Fibroblast of lung (primary cell): Measurements from ENCODE around the gene RMND5A. TPM values are rescaled to one million over a fixed set of nuclear protein-coding genes. Genes with fewer than 3 reads are reported as not detected.
"Not testable (repeated sequence)": the region's sequence is repeated elsewhere in the genome, so short reads cannot be mapped to it uniquely, and the experiment has no call there.

Source experiments
- DNase-seq, 2 donors: peaks; one replicate each; pipeline versions ENCODE4 v3.0.0 to v3.0.0-alpha.2; 2010; ENCODE audit warnings: low read depth in 2 of 2
- H2AFZ ChIP-seq: 2 replicates; pipeline ENCODE4 v1.5.1; 2012; ENCODE audit warnings: low read length, control low read depth, inconsistent platforms
- H3K27ac ChIP-seq: 2 replicates; pipeline ENCODE4 v1.5.1; 2011; ENCODE audit warnings: low read length, control low read depth; ENCODE audit not compliant: insufficient read depth
- H3K27me3 ChIP-seq: 2 replicates; pipeline ENCODE4 v1.5.1; 2011; ENCODE audit warnings: mild to moderate bottlenecking, low read length; ENCODE audit not compliant: control insufficient read depth, insufficient read depth
- H3K36me3 ChIP-seq: 2 replicates; pipeline ENCODE4 v1.5.1; 2011; ENCODE audit warnings: low read length; ENCODE audit not compliant: control insufficient read depth, insufficient read depth
- H3K4me1 ChIP-seq: 2 replicates; pipeline ENCODE4 v1.5.1; 2011; ENCODE audit warnings: low read length; ENCODE audit not compliant: control insufficient read depth, insufficient read depth; ENCODE audit errors: extremely low read depth
- H3K4me2 ChIP-seq: 2 replicates; pipeline ENCODE4 v1.5.1; 2011; ENCODE audit warnings: low read length, control low read depth; ENCODE audit not compliant: insufficient read depth; ENCODE audit errors: extremely low read depth
- H3K4me3 ChIP-seq, 4 experiments: fragments of 200-600 bp in 1 of 4; sonication (generic) in 1 of 4; replicated peaks in 1 of 4; 2 replicates each; pipeline ENCODE4 v1.5.1; 2011 to 2016; ENCODE audit warnings: low read length in 4 of 4, low read depth in 3 of 4, mild to moderate bottlenecking in 3 of 4, control low read depth in 2 of 4, inconsistent platforms in 1 of 4, mixed read lengths in 1 of 4; ENCODE audit not compliant: insufficient read depth in 1 of 4; ENCODE audit errors: control extremely low read depth in 1 of 4
- H3K79me2 ChIP-seq: 2 replicates; pipeline ENCODE4 v1.5.1; 2012; ENCODE audit warnings: mild to moderate bottlenecking, low read length, inconsistent platforms; ENCODE audit not compliant: control insufficient read depth, insufficient read depth
- H3K9ac ChIP-seq: 2 replicates; pipeline ENCODE4 v1.5.1; 2011; ENCODE audit warnings: mild to moderate bottlenecking, low read length, control low read depth; ENCODE audit not compliant: insufficient read depth
- H3K9me3 ChIP-seq: 2 replicates; pipeline ENCODE4 v1.5.1; 2012; ENCODE audit warnings: low read depth, low read length; ENCODE audit not compliant: control insufficient read depth, insufficient read depth
- H4K20me1 ChIP-seq: 2 replicates; pipeline ENCODE4 v1.5.1; 2011; ENCODE audit warnings: low read length; ENCODE audit not compliant: control insufficient read depth, insufficient read depth; ENCODE audit errors: extremely low read depth
- polyA plus RNA-seq, 2 donors: library from polyadenylated mRNA; depleted of rRNA in 1 of 2; stranded (reverse) in 1 of 2; unstranded in 1 of 2; fragments of >200 nt; gene quantifications; 2 replicates each; pipeline ENCODE4 v1.2.1, GENCODE V29; 2011 to 2012; ENCODE audit warnings: missing spikeins in 1 of 2
- total RNA-seq: library from RNA; depleted of rRNA; stranded (reverse); fragments of >200 nt; gene quantifications from 2 replicates; pipeline ENCODE4 v1.2.1, GENCODE V29; 2014

The RMND5A gene
- total and polyA plus RNA-seq, 2 donors (not counting 1 experiment from before 2014, with no cell fraction given) = 7.5 to 17.3 TPM

DNA sequence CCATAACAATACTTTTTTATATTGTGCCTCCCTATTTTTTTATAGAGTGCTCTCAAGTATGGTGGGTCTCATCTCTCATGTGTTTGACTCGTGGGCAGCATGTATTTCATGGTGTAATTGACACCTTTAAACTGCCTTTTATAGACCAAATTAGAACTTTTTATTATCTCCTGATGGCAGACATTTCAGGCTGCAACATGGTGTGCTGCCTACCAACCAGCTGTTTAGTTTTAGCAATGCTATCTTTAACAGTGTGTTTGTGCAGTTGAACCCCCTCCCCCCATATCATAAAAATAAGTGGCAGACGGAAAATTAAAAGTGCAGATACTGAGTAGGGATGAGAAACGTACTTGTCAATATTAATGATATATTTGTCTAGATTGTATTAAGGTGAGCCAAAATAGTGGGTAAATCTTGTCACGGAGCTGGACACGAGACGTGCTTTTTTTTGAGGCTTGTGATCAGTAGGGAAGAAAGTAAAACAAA, 12.0 kb downstream of the RMND5A start:
- H3K9me3 ChIP-seq, H3K4me3 ChIP-seq, H3K79me2 ChIP-seq, DNase-seq, H4K20me1 ChIP-seq, H3K27ac ChIP-seq, H2AFZ ChIP-seq, H3K9ac ChIP-seq, H3K4me2 ChIP-seq, H3K27me3 ChIP-seq, H3K36me3 ChIP-seq, H3K4me1 ChIP-seq: not testable (repeated sequence)

DNA sequence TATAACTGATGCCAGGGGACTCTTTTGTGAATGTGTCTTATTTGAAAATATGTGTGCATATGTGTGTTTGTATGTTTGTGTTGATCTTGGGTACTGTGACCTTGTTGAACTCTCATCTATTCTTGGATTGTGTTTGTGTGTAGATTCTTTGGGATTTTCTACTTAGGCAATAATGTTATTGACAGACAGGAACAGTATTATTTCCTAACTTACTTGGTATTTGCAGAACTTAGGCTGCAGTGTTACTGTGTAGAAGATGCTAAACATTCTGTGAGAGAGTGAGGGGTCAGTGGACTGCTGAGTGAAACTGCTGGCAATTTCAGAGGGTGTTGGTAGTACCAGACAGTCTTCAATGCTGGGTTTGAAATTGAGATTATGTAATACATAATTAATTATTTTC, 12.7 kb downstream of the RMND5A start:
- H3K36me3 ChIP-seq, DNase-seq, H2AFZ ChIP-seq, H3K27me3 ChIP-seq, H3K79me2 ChIP-seq, H3K9me3 ChIP-seq, H4K20me1 ChIP-seq, H3K4me2 ChIP-seq, H3K4me1 ChIP-seq, H3K9ac ChIP-seq, H3K27ac ChIP-seq, H3K4me3 ChIP-seq: not testable (repeated sequence)

DNA sequence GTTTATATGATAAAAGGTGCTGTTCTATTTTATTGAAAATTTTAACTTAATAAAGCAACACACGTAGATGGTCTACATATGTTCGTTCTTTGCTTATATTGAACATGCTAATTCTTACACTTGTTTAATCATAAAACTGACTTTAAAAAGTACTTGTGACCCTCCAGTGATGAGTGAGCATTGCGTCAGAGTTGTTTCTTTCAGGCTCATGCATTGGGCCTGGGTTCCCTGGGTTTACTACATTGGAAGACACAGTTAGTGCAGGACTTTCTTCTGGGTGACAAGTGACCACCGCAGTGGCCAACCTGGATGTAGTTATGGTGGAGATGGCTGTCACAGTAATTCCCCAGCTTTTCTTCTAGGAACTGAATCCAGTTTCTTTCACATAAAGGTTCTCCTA, 13.4 kb downstream of the RMND5A start:
- not testable (repeated sequence) for H2AFZ ChIP-seq, H4K20me1 ChIP-seq, H3K4me2 ChIP-seq, H3K4me1 ChIP-seq, H3K36me3 ChIP-seq, H3K79me2 ChIP-seq, DNase-seq, H3K27me3 ChIP-seq, H3K9me3 ChIP-seq, H3K4me3 ChIP-seq, H3K27ac ChIP-seq, H3K9ac ChIP-seq

DNA sequence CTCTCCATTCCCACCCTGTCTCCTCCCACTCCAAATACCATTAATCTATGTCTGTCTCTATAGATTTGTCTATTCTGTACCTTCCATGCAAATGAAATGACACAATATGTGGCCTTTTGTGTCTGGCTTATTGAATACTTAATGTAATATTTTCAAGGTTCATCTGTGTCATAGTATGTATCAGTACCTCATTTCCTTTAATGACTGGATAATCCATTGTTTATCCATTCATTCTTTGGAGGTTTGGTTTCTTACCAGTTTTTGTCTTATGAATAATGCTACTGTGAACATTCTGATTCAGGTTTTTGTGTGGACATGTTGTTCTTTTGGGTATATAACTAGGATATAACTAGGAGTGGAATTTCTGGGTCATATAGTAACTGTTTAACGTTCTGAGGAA, 14.8 kb downstream of the RMND5A start:
- H3K4me2 ChIP-seq, H3K79me2 ChIP-seq, H3K4me3 ChIP-seq, H4K20me1 ChIP-seq, H3K9ac ChIP-seq, H3K27me3 ChIP-seq, H3K36me3 ChIP-seq, H3K27ac ChIP-seq, H3K9me3 ChIP-seq, H2AFZ ChIP-seq, H3K4me1 ChIP-seq: not testable (repeated sequence)
- DNase-seq = peak in 1 of 2 donors; percentile 37

DNA sequence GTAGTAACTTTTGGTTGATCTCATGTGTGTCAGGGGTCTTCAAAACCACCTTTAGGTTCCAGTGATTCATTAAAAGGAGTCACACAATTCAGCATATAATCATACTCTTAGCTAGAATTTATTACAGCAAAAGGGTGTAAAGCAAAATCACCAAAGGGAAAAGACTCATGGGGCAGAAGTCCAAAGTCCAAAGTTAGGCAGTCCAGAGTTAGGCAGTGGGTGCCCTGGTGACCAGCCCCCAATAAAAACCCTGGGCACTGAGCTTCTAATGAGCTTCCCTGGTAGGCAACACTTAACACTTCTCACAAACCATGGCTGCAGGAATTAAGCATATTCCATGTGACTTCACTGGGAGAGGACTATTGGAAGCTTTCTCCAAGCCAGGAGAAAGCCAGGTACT, 19.4 kb downstream of the RMND5A start:
- H3K4me2 ChIP-seq, H3K27ac ChIP-seq, DNase-seq: not testable (repeated sequence)

DNA sequence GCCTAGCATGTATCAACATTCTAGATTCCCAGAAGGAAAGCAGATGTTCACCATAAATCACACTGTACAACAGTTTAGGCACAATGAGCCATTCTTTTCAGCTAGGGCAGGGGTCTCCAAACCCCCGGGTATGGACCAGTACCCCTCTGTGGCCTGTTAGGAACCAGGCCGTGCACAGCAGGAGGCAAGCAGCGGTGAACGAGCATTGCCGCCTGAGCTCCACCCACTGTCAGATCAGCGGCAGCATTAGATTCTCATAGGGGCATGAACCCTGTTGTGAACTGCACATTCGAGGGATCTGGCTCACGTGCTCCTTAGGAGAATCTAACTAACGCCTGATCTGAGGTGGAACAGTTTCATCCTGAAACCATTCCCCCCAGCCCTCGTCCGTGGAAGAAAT, 19.8 kb downstream of the RMND5A start:
- H3K27me3 ChIP-seq, H4K20me1 ChIP-seq, H3K36me3 ChIP-seq, H3K9me3 ChIP-seq, H3K79me2 ChIP-seq, H3K4me3 ChIP-seq, H3K4me2 ChIP-seq, H3K4me1 ChIP-seq, DNase-seq, H3K9ac ChIP-seq, H3K27ac ChIP-seq, H2AFZ ChIP-seq: not testable (repeated sequence)

More for the DNA sequence above, 19.4 kb downstream of the RMND5A start:
- not testable (repeated sequence) for H3K4me3 ChIP-seq, H4K20me1 ChIP-seq, H3K36me3 ChIP-seq, H2AFZ ChIP-seq, H3K27me3 ChIP-seq, H3K79me2 ChIP-seq, H3K4me1 ChIP-seq, H3K9ac ChIP-seq, H3K9me3 ChIP-seq

DNA sequence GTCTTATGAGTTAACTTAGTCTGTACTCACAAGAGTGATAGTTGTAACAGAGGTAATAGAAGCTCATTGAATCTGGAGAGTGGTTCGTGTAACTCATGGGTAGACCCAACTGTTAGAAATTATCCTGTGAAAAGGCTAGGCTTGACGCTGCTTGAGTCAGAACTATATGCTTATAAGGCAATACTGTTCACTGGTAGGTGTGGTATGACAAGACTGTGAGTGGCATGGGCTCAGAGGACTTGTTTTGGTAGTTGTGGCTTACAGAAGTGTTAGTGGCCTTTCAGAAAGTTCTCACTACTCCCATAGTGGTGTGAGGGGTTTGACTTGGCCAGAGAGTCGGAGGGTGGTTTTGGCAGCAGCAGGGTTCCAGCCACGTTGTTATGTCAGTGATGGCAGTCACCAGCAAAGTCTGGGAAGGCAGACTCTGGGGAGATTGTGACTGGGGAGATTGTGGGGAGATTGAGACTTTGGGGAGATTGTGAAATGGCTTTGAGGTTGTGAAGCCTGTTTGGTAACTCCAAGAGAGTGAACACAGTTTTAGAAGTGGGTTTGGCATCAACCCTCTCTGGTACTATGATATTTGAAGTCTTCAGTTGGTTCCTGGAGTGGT, 21.9 kb downstream of the RMND5A start:
- not testable (repeated sequence) for H3K4me1 ChIP-seq, DNase-seq, H3K27me3 ChIP-seq, H3K27ac ChIP-seq, H3K9ac ChIP-seq, H3K9me3 ChIP-seq, H3K79me2 ChIP-seq, H3K36me3 ChIP-seq, H4K20me1 ChIP-seq, H3K4me3 ChIP-seq, H2AFZ ChIP-seq, H3K4me2 ChIP-seq
